ENCODE data around the gene TRDMT1.

TRDMT1 gene

DNA sequence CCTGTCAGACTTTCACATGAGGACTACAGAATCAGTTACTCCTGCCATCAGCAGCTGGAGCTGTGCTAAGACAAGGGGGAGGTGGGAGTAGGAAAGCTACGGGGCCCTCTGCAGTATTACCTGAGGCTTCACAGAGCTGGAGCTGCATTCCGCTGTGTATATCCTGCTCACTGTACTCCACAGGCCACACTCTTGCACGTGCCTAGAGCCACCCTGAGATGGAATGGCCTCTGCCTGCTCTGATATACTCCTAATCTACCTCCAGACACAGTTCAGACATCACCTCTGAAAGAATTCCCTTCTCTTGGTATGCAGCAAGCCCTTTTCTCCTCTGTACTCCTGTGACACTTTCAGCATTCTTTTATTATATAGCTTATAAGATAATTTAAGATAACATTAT is 34.8 kb downstream of the TRDMT1 start:
- no peak for DNase-seq
- H3K36me3 ChIP-seq (replicated peaks) = no peaks in the 10 kb centered on the region
- no peak overlapping the region for H3K27ac ChIP-seq
- no peaks in the 10 kb centered on the region for H3K27me3 ChIP-seq (replicated peaks)
- in situ Hi-C loops (cut with HindIII; ENCODE audit: low pct_ligation_motif_present, low sequenced_read_pairs) = no loop called here
- no peak overlapping the region for H3K4me3 ChIP-seq (ENCODE audit: low read depth, low read length)
- TF ChIP-seq, protein P1, sequence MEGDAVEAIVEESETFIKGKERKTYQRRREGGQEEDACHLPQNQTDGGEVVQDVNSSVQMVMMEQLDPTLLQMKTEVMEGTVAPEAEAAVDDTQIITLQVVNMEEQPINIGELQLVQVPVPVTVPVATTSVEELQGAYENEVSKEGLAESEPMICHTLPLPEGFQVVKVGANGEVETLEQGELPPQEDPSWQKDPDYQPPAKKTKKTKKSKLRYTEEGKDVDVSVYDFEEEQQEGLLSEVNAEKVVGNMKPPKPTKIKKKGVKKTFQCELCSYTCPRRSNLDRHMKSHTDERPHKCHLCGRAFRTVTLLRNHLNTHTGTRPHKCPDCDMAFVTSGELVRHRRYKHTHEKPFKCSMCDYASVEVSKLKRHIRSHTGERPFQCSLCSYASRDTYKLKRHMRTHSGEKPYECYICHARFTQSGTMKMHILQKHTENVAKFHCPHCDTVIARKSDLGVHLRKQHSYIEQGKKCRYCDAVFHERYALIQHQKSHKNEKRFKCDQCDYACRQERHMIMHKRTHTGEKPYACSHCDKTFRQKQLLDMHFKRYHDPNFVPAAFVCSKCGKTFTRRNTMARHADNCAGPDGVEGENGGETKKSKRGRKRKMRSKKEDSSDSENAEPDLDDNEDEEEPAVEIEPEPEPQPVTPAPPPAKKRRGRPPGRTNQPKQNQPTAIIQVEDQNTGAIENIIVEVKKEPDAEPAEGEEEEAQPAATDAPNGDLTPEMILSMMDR (IDR thresholded peaks at IDR 0.05; ENCODE audit: low read depth, low read length, missing control alignments) = no peak

DNA sequence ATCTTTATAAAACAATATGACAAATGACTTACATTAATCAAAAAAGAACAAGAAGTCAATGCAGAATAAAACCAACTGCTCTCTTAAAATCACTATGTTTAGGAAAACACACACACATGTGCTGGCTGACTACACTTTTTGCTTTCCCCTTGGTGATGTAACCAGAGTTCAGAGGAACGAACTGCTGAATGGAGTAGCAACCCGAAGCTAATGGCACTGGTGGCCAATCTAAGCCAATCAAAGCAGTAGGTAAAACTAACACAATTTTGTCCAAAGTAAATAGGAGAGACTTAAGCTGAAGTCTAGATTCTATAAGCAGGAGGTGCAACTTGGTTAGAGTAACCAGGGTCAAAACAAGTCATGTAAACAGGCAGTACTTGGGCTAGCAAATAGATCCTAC is 38.6 kb downstream of the TRDMT1 start:
- TF ChIP-seq, protein P1 (IDR thresholded peaks at IDR 0.05; ENCODE audit: low read depth, low read length, missing control alignments) = no peak
- Histone ChIP-seq H3K4me3 (ENCODE audit: low read depth, low read length) (no peak overlapping the region), H3K27me3 (replicated peaks) (no peaks in the 10 kb centered on the region), H3K27ac (no peak overlapping the region), H3K36me3 (replicated peaks) (no peaks in the 10 kb centered on the region)
- in situ Hi-C loops (cut with HindIII; ENCODE audit: low pct_ligation_motif_present, low sequenced_read_pairs) = no loop called here
- DNase-seq = no peak

DNA sequence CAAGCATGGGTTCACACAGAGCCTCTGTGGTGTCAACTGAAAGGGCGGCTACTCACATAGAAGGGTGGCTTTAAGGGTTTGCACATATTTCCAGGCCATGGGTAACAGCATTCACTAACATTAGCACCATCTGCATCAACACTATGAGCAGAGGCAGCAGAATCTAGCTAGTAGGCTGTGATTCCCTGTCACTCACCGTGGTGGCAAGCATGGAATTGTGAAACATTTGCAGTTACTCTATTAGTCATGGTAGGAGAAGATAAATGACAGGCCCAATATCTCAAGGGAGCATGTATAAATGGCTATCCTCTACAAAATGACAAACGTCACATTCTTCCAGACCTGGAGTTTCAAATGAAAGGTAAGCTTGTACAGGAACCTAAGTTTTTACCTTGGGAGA is 39.7 kb downstream of the TRDMT1 start:
- TF ChIP-seq, protein P1 (IDR thresholded peaks at IDR 0.05; ENCODE audit: low read depth, low read length, missing control alignments) = no peak
- H3K4me3 ChIP-seq (ENCODE audit: low read depth, low read length) = no peak overlapping the region
- in situ Hi-C loops (cut with HindIII; ENCODE audit: low pct_ligation_motif_present, low sequenced_read_pairs) = no loop called here
- H3K27me3 ChIP-seq (replicated peaks) = no peaks in the 10 kb centered on the region
- DNase-seq = no peak
- no peak overlapping the region for H3K27ac ChIP-seq
- H3K36me3 ChIP-seq (replicated peaks) = no peaks in the 10 kb centered on the region

DNA sequence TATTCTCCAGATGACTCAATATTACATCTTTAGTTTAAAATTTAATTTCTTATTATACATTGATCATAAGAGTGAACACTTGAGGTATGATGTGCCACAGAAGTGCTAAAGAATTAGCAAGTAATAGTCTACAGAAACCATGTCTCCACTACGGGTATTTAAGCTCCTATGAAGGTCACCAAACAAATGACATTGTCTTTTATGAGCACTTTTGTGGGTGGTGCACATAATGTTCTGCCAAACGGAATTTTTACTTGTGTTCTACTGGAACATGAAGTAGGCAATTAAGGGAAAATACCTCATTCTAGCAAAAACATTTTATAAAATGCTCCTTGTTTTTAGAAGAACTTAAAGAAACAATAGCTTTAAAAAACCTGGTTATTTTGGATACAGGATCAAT is 44.4 kb downstream of the TRDMT1 start:
- no peak for DNase-seq
- TF ChIP-seq, protein P1 (IDR thresholded peaks at IDR 0.05; ENCODE audit: low read depth, low read length, missing control alignments) = no peak
- in situ Hi-C loops (cut with HindIII; ENCODE audit: low pct_ligation_motif_present, low sequenced_read_pairs) = no loop called here
- Histone ChIP-seq H3K36me3 (replicated peaks) (no peaks in the 10 kb centered on the region), H3K27ac (no peak overlapping the region), H3K4me3 (ENCODE audit: low read depth, low read length) (no peak overlapping the region), H3K27me3 (replicated peaks) (no peaks in the 10 kb centered on the region)

DNA sequence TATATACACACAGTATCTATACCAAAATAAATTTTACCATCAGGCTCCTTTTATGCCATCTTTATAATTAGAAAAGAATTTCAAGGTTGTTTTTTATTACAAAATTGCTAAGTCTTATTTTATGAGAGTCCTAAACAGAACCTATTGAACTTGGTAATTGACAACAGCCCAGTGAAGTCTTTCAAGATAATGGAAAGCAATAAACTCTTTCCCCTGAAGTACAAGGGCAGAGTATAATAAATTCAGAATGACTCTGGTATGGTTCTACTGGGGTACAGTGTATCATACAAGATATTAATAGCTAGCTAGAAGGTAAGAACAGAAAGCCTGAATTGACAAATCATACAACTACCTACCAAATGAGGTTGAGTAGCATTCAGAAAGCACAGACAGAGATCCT is 45.6 kb downstream of the TRDMT1 start:
- no peak for DNase-seq
- no peaks in the 10 kb centered on the region for H3K27me3 ChIP-seq (replicated peaks)
- TF ChIP-seq, protein P1 (IDR thresholded peaks at IDR 0.05; ENCODE audit: low read depth, low read length, missing control alignments) = no peak
- no peak overlapping the region for H3K27ac ChIP-seq
- no peaks in the 10 kb centered on the region for H3K36me3 ChIP-seq (replicated peaks)
- in situ Hi-C loops (cut with HindIII; ENCODE audit: low pct_ligation_motif_present, low sequenced_read_pairs) = no loop called here
- no peak overlapping the region for H3K4me3 ChIP-seq (ENCODE audit: low read depth, low read length)

DNA sequence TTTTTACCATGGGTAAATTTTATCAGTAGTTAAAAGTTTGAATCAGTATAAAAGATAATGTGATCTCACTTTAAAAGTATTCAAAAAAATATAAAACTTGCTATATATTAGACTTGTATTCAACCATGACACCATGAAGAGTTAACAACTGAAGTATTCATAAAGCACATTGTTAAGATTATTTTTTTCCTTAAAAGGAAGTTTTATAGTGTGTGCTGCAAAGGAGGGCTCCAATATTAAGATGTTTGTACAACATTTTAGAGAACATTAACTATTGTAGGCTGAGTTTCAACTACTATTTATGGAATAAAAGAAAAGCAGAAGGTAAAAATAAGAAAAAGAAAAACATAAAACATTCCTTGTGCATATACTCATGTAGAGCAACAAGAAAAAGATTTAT is 47.4 kb downstream of the TRDMT1 start:
- TF ChIP-seq, protein P1 (IDR thresholded peaks at IDR 0.05; ENCODE audit: low read depth, low read length, missing control alignments) = no peak
- Histone ChIP-seq H3K27me3 (replicated peaks) (no peaks in the 10 kb centered on the region), H3K4me3 (ENCODE audit: low read depth, low read length) (no peak overlapping the region), H3K27ac (no peak overlapping the region), H3K36me3 (replicated peaks) (no peaks in the 10 kb centered on the region)
- no peak for DNase-seq
- in situ Hi-C loops (cut with HindIII; ENCODE audit: low pct_ligation_motif_present, low sequenced_read_pairs) = no loop called here
